Progenitor cell of endocrine pancreas (in vitro differentiated cells): ENCODE data around the gene PHAF1. TPM values are rescaled to one million over a fixed set of nuclear protein-coding genes. Genes with fewer than 3 reads are reported as not detected.

ENCODE experiments used
- DNase-seq: peaks from one replicate; pipeline ENCODE4 v3.0.0; 2021; ENCODE audit warnings: low spot score; ENCODE audit not compliant: unreplicated experiment
- H3K27ac Mint-ChIP-seq: 2 replicates; pipeline ENCODE4 v1.8.0; 2021; ENCODE audit warnings: mild to moderate bottlenecking, moderate library complexity, mixed read lengths
- H3K27me3 Mint-ChIP-seq: 2 replicates; pipeline ENCODE4 v1.8.0; 2021; ENCODE audit warnings: mixed read lengths
- H3K36me3 Mint-ChIP-seq: 2 replicates; pipeline ENCODE4 v1.8.0; 2022; ENCODE audit warnings: mixed read lengths; ENCODE audit not compliant: insufficient read depth
- H3K4me1 Mint-ChIP-seq: 2 replicates; pipeline ENCODE4 v1.8.0; 2021; ENCODE audit warnings: low read depth, mixed read lengths
- H3K4me3 Mint-ChIP-seq: 2 replicates; pipeline ENCODE4 v1.8.0; 2021; ENCODE audit warnings: low read depth, mild to moderate bottlenecking, moderate library complexity, mixed read lengths
- H3K9me3 Mint-ChIP-seq: 2 replicates; pipeline ENCODE4 v1.8.0; 2021; ENCODE audit warnings: low read depth, mixed read lengths
- CTCF ChIP-seq: fragments of 200-600 bp; sonication (generic); IDR thresholded peaks from one replicate; pipeline ENCODE4 v1.5.0; 2021; ENCODE audit warnings: antibody characterized with exemption, mild to moderate bottlenecking; ENCODE audit not compliant: unreplicated experiment
- total RNA-seq: library from RNA; stranded (reverse); gene quantifications from 2 replicates; pipeline ENCODE4 v1.2.1, GENCODE V29; 2021

The PHAF1 gene
- total RNA-seq, 1 donor from 2014 or later: 21.0 TPM

- peaks cover 27% of the 10 kb centered on the region for H3K27me3 Mint-ChIP-seq
- no peak overlapping the region for H3K27ac Mint-ChIP-seq
- H3K36me3 Mint-ChIP-seq: peaks cover 4% of the 10 kb centered on the region
- DNase-seq: no peak
- no peak for TF ChIP-seq CTCF
- H3K4me3 Mint-ChIP-seq: no peak overlapping the region
- no peaks in the 10 kb centered on the region for H3K9me3 Mint-ChIP-seq
- H3K4me1 Mint-ChIP-seq: peaks cover 4% of the 10 kb centered on the region
These were observed 69.8 kb downstream of the PHAF1 start for GRCh38 chr16:67179421-67180080.

GRCh38 chr16:67180166-67180565 is 70.4 kb downstream of the PHAF1 start:
- no peak overlapping the region for H3K27ac Mint-ChIP-seq
- DNase-seq: no peak
- no peak overlapping the region for H3K4me3 Mint-ChIP-seq
- H3K27me3 Mint-ChIP-seq: peaks cover 27% of the 10 kb centered on the region
- H3K9me3 Mint-ChIP-seq: no peaks in the 10 kb centered on the region
- H3K4me1 Mint-ChIP-seq: peaks cover 6% of the 10 kb centered on the region
- no peak for TF ChIP-seq CTCF
- peaks cover 4% of the 10 kb centered on the region for H3K36me3 Mint-ChIP-seq

GRCh38 chr16:67181346-67181745 is 71.6 kb downstream of the PHAF1 start:
- TF ChIP-seq CTCF: no peak

GRCh38 chr16:67182288-67182687 is 72.5 kb downstream of the PHAF1 start:
- no peaks in the 10 kb centered on the region for H3K9me3 Mint-ChIP-seq
- no peaks in the 10 kb centered on the region for H3K36me3 Mint-ChIP-seq
- no peak for DNase-seq
- peaks cover 17% of the 10 kb centered on the region for H3K27me3 Mint-ChIP-seq
- peaks cover 7% of the 10 kb centered on the region for H3K4me1 Mint-ChIP-seq
- no peak for TF ChIP-seq CTCF
- no peak overlapping the region for H3K4me3 Mint-ChIP-seq
- H3K27ac Mint-ChIP-seq: no peak overlapping the region

More at GRCh38 chr16:67181346-67181745, 71.6 kb downstream of the PHAF1 start:
- DNase-seq: no peak
- Mint-ChIP-seq H3K9me3 (no peaks in the 10 kb centered on the region), H3K27ac (no peak overlapping the region), H3K27me3 (peaks cover 22% of the 10 kb centered on the region), H3K36me3 (peaks cover 3% of the 10 kb centered on the region), H3K4me1 (peaks cover 7% of the 10 kb centered on the region), H3K4me3 (no peak overlapping the region)

- H3K4me1 Mint-ChIP-seq: peaks cover 5% of the 10 kb centered on the region
- no peaks in the 10 kb centered on the region for H3K36me3 Mint-ChIP-seq
- TF ChIP-seq CTCF: no peak
- H3K9me3 Mint-ChIP-seq: no peaks in the 10 kb centered on the region
- H3K27ac Mint-ChIP-seq: no peak overlapping the region
- H3K27me3 Mint-ChIP-seq: peaks cover 11% of the 10 kb centered on the region
- H3K4me3 Mint-ChIP-seq: no peak overlapping the region
- no peak for DNase-seq
These were observed 73.5 kb downstream of the PHAF1 start for GRCh38 chr16:67183284-67183626.
